ENCODE results near the gene OAS1. TPM values are rescaled to one million over a fixed set of nuclear protein-coding genes. Genes with fewer than 3 reads are reported as not detected.

OAS1 gene
- total and polyA plus RNA-seq, 2 donors (not counting 1 experiment from before 2014, with no cell fraction given): 48.3 to 70.2 TPM

- H2AFZ ChIP-seq (ENCODE audit: insufficient read depth, low read depth, low read length, poor library complexity, severe bottlenecking): no peak overlapping the region
- DNase-seq (no peak), ATAC-seq (ENCODE audit: low read depth) (no peak)
- peaks cover 0 to 49% of the 10 kb centered on the region in 2 experiments for H3K36me3 ChIP-seq (replicated peaks in 1 of 2; ENCODE audit: control extremely low read depth in 1 of 2, control insufficient read depth in 1 of 2, extremely low read depth in 1 of 2, insufficient read depth in 2 of 2, low read length in 1 of 2)
- H3K4me3 ChIP-seq (ENCODE audit: control extremely low read depth in 1 of 5, extremely low read depth in 1 of 5, insufficient read depth in 1 of 5, low read depth in 2 of 5, low read length in 4 of 5): no peak overlapping the region
- Mint-ChIP-seq H3K4me1 (no peaks in the 10 kb centered on the region), H3K4me3 (no peak overlapping the region), H3K27ac (no peak overlapping the region), H3K27me3 (no peaks in the 10 kb centered on the region), H3K9me3 (ENCODE audit: insufficient read depth) (peaks cover 6% of the 10 kb centered on the region)
- H3K79me2 ChIP-seq (ENCODE audit: control insufficient read depth, insufficient read depth, low read length): no peaks in the 10 kb centered on the region
- H3K4me1 ChIP-seq (ENCODE audit: control insufficient read depth in 2 of 2, insufficient read depth in 2 of 2, low read length in 2 of 2): no peaks in the 10 kb centered on the region
- H3K9me3 ChIP-seq (ENCODE audit: control extremely low read depth in 1 of 3, control insufficient read depth in 2 of 3, insufficient read depth in 1 of 3, low read length in 2 of 3): peaks cover 0 to 6% (median 0%) of the 10 kb centered on the region in 3 donors
- no peaks in the 10 kb centered on the region for H3K27me3 ChIP-seq (replicated peaks in 1 of 4; ENCODE audit: control extremely low read depth in 1 of 4, control insufficient read depth in 3 of 4, insufficient read depth in 4 of 4, low read length in 3 of 4)
- H3K9ac ChIP-seq (ENCODE audit: low read length): no peak overlapping the region
- H3K4me2 ChIP-seq (replicated peaks; ENCODE audit: low read depth, low read length, poor library complexity, severe bottlenecking): no peak overlapping the region
- no peak overlapping the region for H3K27ac ChIP-seq (ENCODE audit: low read length in 2 of 2)
- intact Hi-C loops (cut with micrococcal nuclease): no loop called here
- TF ChIP-seq EZH2 (IDR thresholded peaks at IDR 0.05; ENCODE audit: borderline replicate concordance, insufficient read depth, low read depth, low read length, poor library complexity, severe bottlenecking) (no peak), CTCF (IDR thresholded peaks at IDR 0.05) (no peak)
- no peaks in the 10 kb centered on the region for H4K20me1 ChIP-seq (ENCODE audit: control insufficient read depth, insufficient read depth, low read length, poor library complexity, severe bottlenecking)
- POLR2A ChIA-PET: no interaction called here
- CTCF ChIA-PET: interaction anchor here (1.2 kb wide), 1 partner anchor 20 kb away, joined by 4 read pairs; no protein-coding TSS in a partner anchor
- 79% methylated on average over 7 of the region's 7 CpGs for WGBS (ENCODE audit: insufficient coverage)
Observed at GRCh38 chr12:112961074-112961473, 54.3 kb downstream of the OAS1 start.

- H2AFZ ChIP-seq (ENCODE audit: insufficient read depth, low read depth, low read length, poor library complexity, severe bottlenecking): no peak overlapping the region
- H3K9ac ChIP-seq (ENCODE audit: low read length): no peak overlapping the region
- DNase-seq (no peak), ATAC-seq (ENCODE audit: low read depth) (no peak)
- POLR2A ChIA-PET: no interaction called here
- no peak for TF ChIP-seq CTCF (IDR thresholded peaks at IDR 0.05)
- CTCF ChIA-PET: interaction anchor here (1.1 kb wide), 1 partner anchor 69 kb away, joined by 3 read pairs; no protein-coding TSS in a partner anchor
- H3K36me3 ChIP-seq (replicated peaks in 1 of 2; ENCODE audit: control extremely low read depth in 1 of 2, control insufficient read depth in 1 of 2, extremely low read depth in 1 of 2, insufficient read depth in 2 of 2, low read length in 1 of 2): peaks cover 0 to 49% of the 10 kb centered on the region in 2 experiments
- H3K4me1 ChIP-seq (ENCODE audit: control insufficient read depth in 2 of 2, insufficient read depth in 2 of 2, low read length in 2 of 2): no peaks in the 10 kb centered on the region
- H3K79me2 ChIP-seq (ENCODE audit: control insufficient read depth, insufficient read depth, low read length): no peaks in the 10 kb centered on the region
- Mint-ChIP-seq H3K4me1 (no peaks in the 10 kb centered on the region), H3K27me3 (no peaks in the 10 kb centered on the region), H3K27ac (no peak overlapping the region), H3K4me3 (no peak overlapping the region), H3K9me3 (ENCODE audit: insufficient read depth) (peaks cover 6% of the 10 kb centered on the region)
- no peak overlapping the region for H3K27ac ChIP-seq (ENCODE audit: low read length in 2 of 2)
- H3K27me3 ChIP-seq (replicated peaks in 1 of 4; ENCODE audit: control extremely low read depth in 1 of 4, control insufficient read depth in 3 of 4, insufficient read depth in 4 of 4, low read length in 3 of 4): no peaks in the 10 kb centered on the region
- H3K4me2 ChIP-seq (replicated peaks; ENCODE audit: low read depth, low read length, poor library complexity, severe bottlenecking): no peak overlapping the region
- H4K20me1 ChIP-seq (ENCODE audit: control insufficient read depth, insufficient read depth, low read length, poor library complexity, severe bottlenecking): no peaks in the 10 kb centered on the region
- intact Hi-C loops (cut with micrococcal nuclease): no loop called here
- H3K4me3 ChIP-seq (ENCODE audit: control extremely low read depth in 1 of 5, extremely low read depth in 1 of 5, insufficient read depth in 1 of 5, low read depth in 2 of 5, low read length in 4 of 5): no peak overlapping the region
- 92% methylated on average over 3 of the region's 4 CpGs for whole genome bisulfite sequencing (ENCODE audit: insufficient coverage)
- peaks cover 0 to 6% (median 0%) of the 10 kb centered on the region in 3 donors for H3K9me3 ChIP-seq (ENCODE audit: control extremely low read depth in 1 of 3, control insufficient read depth in 2 of 3, insufficient read depth in 1 of 3, low read length in 2 of 3)
Observed at GRCh38 chr12:112961536-112961935, 54.8 kb downstream of the OAS1 start.
